GM19239 (cell line): Measurements from ENCODE around the gene TDRD1.
"Not testable (repeated sequence)": the region's sequence is repeated elsewhere in the genome, so short reads cannot be mapped to it uniquely, and the experiment has no call there.

Experiments
- DNase-seq: peaks from one replicate; pipeline ENCODE4 v3.0.0; 2011; ENCODE audit warnings: low spot score; ENCODE audit not compliant: insufficient read length
- FAIRE-seq: peaks from 2 replicates; lab custom pipeline; 2011; peaks lifted over from hg19 to GRCh38; lab: Jason Lieb, UNC

The TDRD1 gene

GRCh38 chr10:114179148-114179547 lies at the start of gene TDRD1:
TDRD1 (plus strand) TSS chr10:114179353; CDS start chr10:114187832, 8,479 bp downstream.
- DNase-seq: no peak
- no peak for FAIRE-seq

GRCh38 chr10:114131094-114131493 lies 48.1 kb upstream of the TDRD1 start:
- peak; percentile 88 for FAIRE-seq
- peak; percentile 7 for DNase-seq

- FAIRE-seq (no peak), DNase-seq (no peak)
Measured at GRCh38 chr10:114135476-114135875, 43.7 kb upstream of the TDRD1 start.

- FAIRE-seq: no peak
- DNase-seq: no peak
Measured at GRCh38 chr10:114138581-114138980, 40.6 kb upstream of the TDRD1 start.

GRCh38 chr10:114140036-114140435 lies 39.1 kb upstream of the TDRD1 start:
- no peak for FAIRE-seq
- DNase-seq: no peak

GRCh38 chr10:114140827-114141226 lies 38.3 kb upstream of the TDRD1 start:
- FAIRE-seq, DNase-seq: not testable (repeated sequence)

GRCh38 chr10:114142018-114142417 lies 37.1 kb upstream of the TDRD1 start:
- no peak for DNase-seq
- FAIRE-seq: no peak

GRCh38 chr10:114143160-114143559 lies 36.0 kb upstream of the TDRD1 start:
- DNase-seq: no peak
- no peak for FAIRE-seq

GRCh38 chr10:114149476-114149875 lies 29.7 kb upstream of the TDRD1 start:
- not testable (repeated sequence) for DNase-seq, FAIRE-seq

GRCh38 chr10:114151486-114151885 lies 27.7 kb upstream of the TDRD1 start:
- no peak for DNase-seq
- no peak for FAIRE-seq

- no peak for FAIRE-seq
- DNase-seq: no peak
Measured at GRCh38 chr10:114151892-114152291, 27.3 kb upstream of the TDRD1 start.

- no peak for DNase-seq
- FAIRE-seq: no peak
Measured at GRCh38 chr10:114157912-114158311, 21.2 kb upstream of the TDRD1 start.

- no peak for DNase-seq
- FAIRE-seq: peak; percentile 79
Measured at GRCh38 chr10:114163062-114163461, 16.1 kb upstream of the TDRD1 start.

GRCh38 chr10:114166043-114166442 lies 13.1 kb upstream of the TDRD1 start:
- FAIRE-seq (no peak), DNase-seq (no peak)

GRCh38 chr10:114166494-114166893 lies 12.7 kb upstream of the TDRD1 start:
- DNase-seq (no peak), FAIRE-seq (no peak)

- FAIRE-seq: peak; percentile 44
- DNase-seq: no peak
Measured at GRCh38 chr10:114167985-114168384, 11.2 kb upstream of the TDRD1 start.

GRCh38 chr10:114168450-114169009 lies 10.6 kb upstream of the TDRD1 start:
- no peak for FAIRE-seq
- DNase-seq: no peak

GRCh38 chr10:114172216-114172615 lies 6.9 kb upstream of the TDRD1 start:
- DNase-seq (no peak), FAIRE-seq (peak; percentile 89)

- DNase-seq: no peak
- peak; percentile 66 for FAIRE-seq
Measured at GRCh38 chr10:114172776-114173602, 6.2 kb upstream of the TDRD1 start.

- FAIRE-seq (no peak), DNase-seq (no peak)
Measured at GRCh38 chr10:114173603-114173920, 5.6 kb upstream of the TDRD1 start.

- FAIRE-seq (peak; percentile 97), DNase-seq (peak; percentile 88)
Measured at GRCh38 chr10:114173921-114174694, 5.0 kb upstream of the TDRD1 start, which contains the start of gene CCDC186. CCDC186 (minus strand) TSS chr10:114174203; CDS start chr10:114163268, 10,935 bp downstream.
